Body of pancreas (tissue), 4 donors: ENCODE data around the gene CKS1B.

Experiments
- CTCF ChIP-seq, 7 experiments: fragments of 450-650 bp in 4 of 7; fragments of 200-600 bp in 3 of 7; sonication (generic) in 3 of 7; IDR thresholded peaks; one replicate each; pipeline ENCODE4 v1.5.1; 2016 to 2019; ENCODE audit warnings: antibody characterized with exemption in 7 of 7
- POLR2A ChIP-seq, 3 donors: fragments of 450-650 bp; IDR thresholded peaks; one replicate each; pipeline ENCODE4 v1.6.1; 2016; ENCODE audit warnings: antibody characterized with exemption in 3 of 3, mild to moderate bottlenecking in 2 of 3

- no peak for TF ChIP-seq POLR2A (IDR thresholded peaks at IDR 0.05)
- TF ChIP-seq CTCF (IDR thresholded peaks at IDR 0.05): no peak
Measured at GRCh38 chr1:154948079-154948478, 26.4 kb upstream of the CKS1B start.
